Measurements from ENCODE around the gene KDM5B.

The KDM5B gene

GRCh38 chr1:202711949-202712635 is 96.1 kb downstream of the KDM5B start:
- DNase-seq (ENCODE audit: low read depth), result no peak

GRCh38 chr1:202710070-202711045 is 97.9 kb downstream of the KDM5B start, which contains the start of gene SYT2:
SYT2 (minus strand) TSS chr1:202710454; CDS start chr1:202605772, 104,682 bp downstream.
- DNase-seq (ENCODE audit: low read depth), result no peak

- no peak for DNase-seq (ENCODE audit: low read depth)
These were observed 98.8 kb downstream of the KDM5B start for GRCh38 chr1:202709276-202710041.

GRCh38 chr1:202708456-202709275 is 99.6 kb downstream of the KDM5B start:
- no peak for DNase-seq (ENCODE audit: low read depth)

- no peak for DNase-seq (ENCODE audit: low read depth)
These were observed 101.4 kb downstream of the KDM5B start for GRCh38 chr1:202706851-202707250.

GRCh38 chr1:202704601-202705000 is 103.6 kb downstream of the KDM5B start:
- DNase-seq (ENCODE audit: low read depth), result no peak

GRCh38 chr1:202703191-202703590 is 105.0 kb downstream of the KDM5B start:
- no peak for DNase-seq (ENCODE audit: low read depth)

GRCh38 chr1:202702088-202702487 is 106.1 kb downstream of the KDM5B start:
- no peak for DNase-seq (ENCODE audit: low read depth)

- no peak for DNase-seq (ENCODE audit: low read depth)
These were observed 107.0 kb downstream of the KDM5B start for GRCh38 chr1:202701200-202701599.

- DNase-seq (ENCODE audit: low read depth), result no peak
These were observed 108.2 kb downstream of the KDM5B start for GRCh38 chr1:202700061-202700460.

GRCh38 chr1:202698276-202698675 is 109.9 kb downstream of the KDM5B start:
- DNase-seq (ENCODE audit: low read depth), result no peak

- no peak for DNase-seq (ENCODE audit: low read depth)
These were observed 111.2 kb downstream of the KDM5B start for GRCh38 chr1:202697038-202697437.

- DNase-seq (ENCODE audit: low read depth), result no peak
These were observed 113.9 kb downstream of the KDM5B start for GRCh38 chr1:202694314-202694713.

GRCh38 chr1:202692959-202693555 is 115.2 kb downstream of the KDM5B start:
- DNase-seq (ENCODE audit: low read depth), result no peak

- DNase-seq (ENCODE audit: low read depth), result no peak
These were observed 116.4 kb downstream of the KDM5B start for GRCh38 chr1:202691816-202692215.

GRCh38 chr1:202689493-202690342 is 118.5 kb downstream of the KDM5B start:
- DNase-seq (ENCODE audit: low read depth), result no peak

- DNase-seq (ENCODE audit: low read depth), result no peak
These were observed 119.1 kb downstream of the KDM5B start for GRCh38 chr1:202689082-202689481.

- DNase-seq (ENCODE audit: low read depth), result no peak
These were observed 119.8 kb downstream of the KDM5B start for GRCh38 chr1:202688401-202688800.

GRCh38 chr1:202687798-202688197 is 120.4 kb downstream of the KDM5B start:
- DNase-seq (ENCODE audit: low read depth), result no peak

GRCh38 chr1:202687370-202687769 is 120.9 kb downstream of the KDM5B start:
- DNase-seq (ENCODE audit: low read depth), result no peak

Data from T-helper 22 cell (primary cell).